G401 (cell line): Measurements from ENCODE around the gene PPP3CA. TPM values are rescaled to one million over a fixed set of nuclear protein-coding genes. Genes with fewer than 3 reads are reported as not detected.
"Not testable (repeated sequence)": the region's sequence is repeated elsewhere in the genome, so short reads cannot be mapped to it uniquely, and the experiment has no call there.

Experiments used
- DNase-seq: peaks from one replicate; pipeline ENCODE4 v3.0.0-alpha.2; 2015; ENCODE audit warnings: low spot score
- in situ Hi-C: cut with HindIII; loops from 2 replicates; pipeline ENCODE4 v1.10.0; 2016; ENCODE audit warnings: low sequenced_read_pairs, mixed read lengths
- total RNA-seq: library from RNA; depleted of rRNA; stranded (reverse); fragments of >200 nt; shearing (Covaris generic); gene quantifications from 2 replicates; pipeline ENCODE4 v1.2.3, GENCODE V29; 2014

PPP3CA gene
- total RNA-seq, 1 experiment from 2014 or later: 0.75 TPM

GRCh38 chr4:101131058-101131457 is 216.3 kb downstream of the PPP3CA start:
- DNase-seq, in situ Hi-C loops: not testable (repeated sequence)

- DNase-seq, in situ Hi-C loops: not testable (repeated sequence)
Measured at GRCh38 chr4:101128898-101129297, 218.4 kb downstream of the PPP3CA start.

GRCh38 chr4:101128473-101128872 is 218.9 kb downstream of the PPP3CA start:
- DNase-seq: no peak
- in situ Hi-C loops: no loop called here

GRCh38 chr4:101127176-101127790 is 220.0 kb downstream of the PPP3CA start:
- DNase-seq: no peak
- in situ Hi-C loops: no loop called here

- in situ Hi-C loops: no loop called here
Measured at GRCh38 chr4:101126059-101126458, 221.3 kb downstream of the PPP3CA start.

GRCh38 chr4:101125045-101125942 is 222.0 kb downstream of the PPP3CA start:
- in situ Hi-C loops: no loop called here
- no peak for DNase-seq

More at GRCh38 chr4:101126059-101126458, 221.3 kb downstream of the PPP3CA start:
- no peak for DNase-seq

- no peak for DNase-seq
- in situ Hi-C loops: no loop called here
Measured at GRCh38 chr4:101123231-101123630, 224.1 kb downstream of the PPP3CA start.

GRCh38 chr4:101122019-101122418 is 225.3 kb downstream of the PPP3CA start:
- in situ Hi-C loops: no loop called here
- no peak for DNase-seq

GRCh38 chr4:101119141-101119540 is 228.2 kb downstream of the PPP3CA start:
- DNase-seq: no peak
- in situ Hi-C loops: no loop called here

- in situ Hi-C loops: no loop called here
- DNase-seq: no peak
Measured at GRCh38 chr4:101118617-101119016, 228.7 kb downstream of the PPP3CA start.

- in situ Hi-C loops: no loop called here
- no peak for DNase-seq
Measured at GRCh38 chr4:101115887-101116286, 231.4 kb downstream of the PPP3CA start.

- peak; percentile 48 for DNase-seq
- in situ Hi-C loops: no loop called here
Measured at GRCh38 chr4:101114936-101115372, 232.4 kb downstream of the PPP3CA start.

- in situ Hi-C loops: no loop called here
- DNase-seq: no peak
Measured at GRCh38 chr4:101104312-101105052, 242.8 kb downstream of the PPP3CA start.

GRCh38 chr4:101103381-101104142 is 243.8 kb downstream of the PPP3CA start:
- peak; percentile 73 for DNase-seq
- in situ Hi-C loops: no loop called here

- in situ Hi-C loops: no loop called here
- peak; percentile 48 for DNase-seq
Measured at GRCh38 chr4:101102114-101102742, 245.1 kb downstream of the PPP3CA start.

GRCh38 chr4:101101072-101101471 is 246.3 kb downstream of the PPP3CA start:
- in situ Hi-C loops: no loop called here
- no peak for DNase-seq

- no peak for DNase-seq
- in situ Hi-C loops: no loop called here
Measured at GRCh38 chr4:101098666-101099400, 248.5 kb downstream of the PPP3CA start.

- DNase-seq, in situ Hi-C loops: not testable (repeated sequence)
Measured at GRCh38 chr4:101092609-101093008, 254.7 kb downstream of the PPP3CA start.
